ENCODE measurements around the gene COL6A1. TPM values are rescaled to one million over a fixed set of nuclear protein-coding genes. Genes with fewer than 3 reads are reported as not detected.
"Not testable (repeated sequence)": the region's sequence is repeated elsewhere in the genome, so short reads cannot be mapped to it uniquely, and the experiment has no call there.

Gene COL6A1
- total and polyA plus RNA-seq, 12 donors = 71.9 to 388 (median 143) TPM

- WGBS, 2 donors = 87% methylated on average over 11 of the region's 11 CpGs
Measured at GRCh38 chr21:45959779-45960390, 21.7 kb upstream of the COL6A1 start.

GRCh38 chr21:45961408-45961807, 20.2 kb upstream of the COL6A1 start:
- H3K27me3 ChIP-seq; H3K4me3 ChIP-seq; H3K36me3 ChIP-seq; ATAC-seq; H3K27ac ChIP-seq; intact Hi-C loops (cut with DNase I); DNase-seq: not testable (repeated sequence)
- Histone ChIP-seq H3K4me1 (peaks cover 2 to 31% (median 18%) of the 10 kb centered on the region in 9 donors), H3K9me3 (peaks cover 0 to 11% (median 7%) of the 10 kb centered on the region in 11 donors)
- WGBS, 2 donors = 81 to 84% methylated on average over 2 of the region's 2 CpGs

More at GRCh38 chr21:45959779-45960390, 21.7 kb upstream of the COL6A1 start:
- Histone ChIP-seq H3K4me3 (no peak overlapping the region), H3K27ac (peak overlapping the region in 5 of 10 donors; percentile 56 to 77 (median 68)), H3K9me3 (peaks cover 0 to 9% (median 5%) of the 10 kb centered on the region in 11 donors), H3K36me3 (no peaks in the 10 kb centered on the region), H3K4me1 (peaks cover 2 to 31% (median 18%) of the 10 kb centered on the region in 9 donors), H3K27me3 (no peaks in the 10 kb centered on the region)
- ATAC-seq (no peak), DNase-seq (no peak)
- TF ChIP-seq CTCF (IDR thresholded peaks at IDR 0.05) = no peak
- intact Hi-C loops (cut with DNase I) = no loop called here

GRCh38 chr21:45962531-45963231, 18.9 kb upstream of the COL6A1 start:
- TF ChIP-seq CTCF (IDR thresholded peaks at IDR 0.05) = no peak
- intact Hi-C loops (cut with DNase I) = no loop called here

GRCh38 chr21:45963232-45963570, 18.4 kb upstream of the COL6A1 start:
- no peaks in the 10 kb centered on the region for H3K27me3 ChIP-seq
- intact Hi-C loops (cut with DNase I) = no loop called here
- no peak for TF ChIP-seq CTCF (IDR thresholded peaks at IDR 0.05)
- ATAC-seq (peak in 1 of 8 donors; percentile 27), DNase-seq (no peak)
- peak overlapping the region in 2 of 10 donors; percentile 8 to 29 for H3K27ac ChIP-seq
- no peaks in the 10 kb centered on the region for H3K36me3 ChIP-seq
- no peak overlapping the region for H3K4me3 ChIP-seq
- H3K9me3 ChIP-seq = peaks cover 0 to 11% (median 7%) of the 10 kb centered on the region in 11 donors
- H3K4me1 ChIP-seq = peaks cover 0 to 22% (median 12%) of the 10 kb centered on the region in 9 donors
- 59 to 60% methylated on average over 3 of the region's 3 CpGs for WGBS, 2 donors

More at GRCh38 chr21:45962531-45963231, 18.9 kb upstream of the COL6A1 start:
- peak overlapping the region in 1 of 10 donors; percentile 29 for H3K27ac ChIP-seq
- DNase-seq (no peak), ATAC-seq (peak in 2 of 8 donors; percentile 20 to 42)
- H3K4me3 ChIP-seq = no peak overlapping the region
- WGBS, 2 donors = 63 to 73% methylated on average over 4 of the region's 4 CpGs
- peaks cover 2 to 27% (median 14%) of the 10 kb centered on the region in 9 donors for H3K4me1 ChIP-seq
- peaks cover 0 to 11% (median 7%) of the 10 kb centered on the region in 11 donors for H3K9me3 ChIP-seq
- no peaks in the 10 kb centered on the region for H3K27me3 ChIP-seq
- no peaks in the 10 kb centered on the region for H3K36me3 ChIP-seq

Measured in heart right ventricle (tissue), 16 donors.